Erythroblast (primary cell): ENCODE measurements around the gene HAO1.

Experiments used
- GATA1 ChIP-seq: IDR thresholded peaks from 2 replicates; pipeline ENCODE4 v1.6.1; 2011; ENCODE audit warnings: low read depth, mild to moderate bottlenecking, control low read depth, low read length, moderate library complexity
- POLR2A ChIP-seq: IDR thresholded peaks from 2 replicates; pipeline ENCODE4 v1.6.1; 2011; ENCODE audit warnings: mild to moderate bottlenecking, low read length

DNA sequence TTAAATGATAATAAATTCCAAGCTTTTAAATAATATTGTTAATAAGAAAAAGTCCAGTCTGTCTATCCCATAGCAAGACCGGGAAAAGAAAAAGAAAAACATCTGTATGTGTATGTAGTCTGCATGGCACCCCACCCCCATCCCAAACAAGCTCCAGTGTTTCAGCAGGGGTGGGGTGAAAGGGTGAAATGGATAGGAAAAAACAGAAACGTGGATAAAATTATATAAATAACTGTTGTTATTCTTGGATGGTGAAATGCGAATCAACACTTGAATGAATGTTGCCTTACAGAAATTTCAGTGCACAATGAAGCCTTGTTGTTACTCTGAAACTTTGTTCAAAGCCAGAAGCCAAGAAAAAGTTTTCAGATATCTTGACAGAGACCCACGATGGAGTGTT lies 31.4 kb downstream of the HAO1 start:
- TF ChIP-seq POLR2A (no peak), GATA1 (no peak)
